ENCODE measurements around the gene SLC10A7.

DNA sequence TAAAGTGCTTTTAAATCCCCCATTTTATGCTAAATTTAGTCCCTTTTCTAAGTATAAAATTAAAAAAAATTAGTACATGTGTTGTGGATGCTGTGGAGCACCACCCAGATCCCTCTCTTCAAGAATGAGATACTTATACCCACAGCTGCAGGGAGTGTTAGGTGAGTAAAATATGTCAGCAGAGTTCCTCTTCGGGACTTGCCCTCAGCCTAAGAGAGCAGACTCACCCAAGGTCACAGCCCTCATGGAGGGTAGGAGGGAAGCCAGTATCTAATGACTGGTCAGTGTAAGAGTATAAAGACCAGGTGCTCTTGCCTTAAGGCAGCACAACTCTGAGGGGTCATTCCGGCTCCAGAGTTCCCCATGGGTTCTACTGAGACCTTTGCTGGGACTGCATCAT lies 218.9 kb downstream of the SLC10A7 start:
- TF ChIP-seq CTCF (IDR thresholded peaks at IDR 0.05; ENCODE audit: poor library complexity) (no peak), EZH2phosphoT487 (IDR thresholded peaks at IDR 0.05; ENCODE audit: low read depth, severe bottlenecking, unreplicated experiment) (no peak)
